Hair follicle dermal papilla cell (primary cell): ENCODE measurements around the gene OR2B3. TPM values are rescaled to one million over a fixed set of nuclear protein-coding genes. Genes with fewer than 3 reads are reported as not detected.

Experiments
- total RNA-seq: library from RNA; depleted of rRNA; stranded (reverse); fragments of >200 nt; gene quantifications from 2 replicates; pipeline ENCODE4 v1.2.3, GENCODE V29; 2012

The OR2B3 gene
- not detected in 2 replicates for total RNA-seq

GRCh38 chr6:29087213-29087612 lies at the start of gene OR2B3:
Gene OR2B3, minus strand, starts transcription at chr6:29087313. Its CDS starts 65 bp downstream, at chr6:29087248.

GRCh38 chr6:29107758-29108157 lies 20.6 kb upstream of the OR2B3 start, which contains the start of gene OR2J3:
Gene OR2J3, plus strand, starts transcription at chr6:29108058. Its CDS starts 3,833 bp downstream, at chr6:29111891.

GRCh38 chr6:29099190-29099589 lies 12.1 kb upstream of the OR2B3 start, which contains the start of gene OR2J1:
Gene OR2J1, plus strand, starts transcription at chr6:29099490. Its CDS starts 1,453 bp downstream, at chr6:29100943.

GRCh38 chr6:29045075-29045474 lies 42.0 kb downstream of the OR2B3 start, which contains the start of gene OR2W1:
Gene OR2W1, minus strand, starts transcription at chr6:29045175. Its CDS starts 0 bp downstream, at chr6:29045175.

Other genes starting within 250 kb of the OR2B3 start
- gene TRIM27, start 163.3 kb downstream of the OR2B3 start, total RNA-seq = 56.5 and 65.7 TPM in 2 replicates
- gene ZNF311, start 82.0 kb downstream of the OR2B3 start, total RNA-seq = 1.2 and 1.6 TPM in 2 replicates
- gene OR2W1, start 42.1 kb downstream of the OR2B3 start, total RNA-seq = not detected in 2 replicates
- not detected in 2 replicates for gene OR2J1, start 12.2 kb upstream of the OR2B3 start, total RNA-seq
- not detected in 2 replicates for gene OR2J3, start 20.7 kb upstream of the OR2B3 start, total RNA-seq
- gene OR2J2, start 83.6 kb upstream of the OR2B3 start, total RNA-seq = not detected in 2 replicates
- gene OR14J1, start 214.4 kb upstream of the OR2B3 start, total RNA-seq = not detected in 2 replicates